GM10266 (cell line): ENCODE data around the gene HMGB4.

Experiments used
- DNase-seq: peaks from one replicate; pipeline ENCODE4 v3.0.0; 2012; ENCODE audit errors: extremely low spot score
- CTCF ChIP-seq: IDR thresholded peaks from 2 replicates; pipeline ENCODE4 v1.5.1; 2012; ENCODE audit warnings: mild to moderate bottlenecking, low read depth; ENCODE audit not compliant: control insufficient read depth, insufficient read depth; ENCODE audit errors: missing control alignments

HMGB4 gene

GRCh38 chr1:33902486-33903209 is 38.8 kb downstream of the HMGB4 start:
- no peak for DNase-seq
- TF ChIP-seq CTCF = no peak

GRCh38 chr1:33903210-33903589 is 39.3 kb downstream of the HMGB4 start:
- TF ChIP-seq CTCF = no peak
- DNase-seq = no peak

- no peak for TF ChIP-seq CTCF
- no peak for DNase-seq
Observed at GRCh38 chr1:33905241-33905640, 41.4 kb downstream of the HMGB4 start.

- DNase-seq = no peak
- TF ChIP-seq CTCF = no peak
Observed at GRCh38 chr1:33906156-33906555, 42.3 kb downstream of the HMGB4 start.

- no peak for TF ChIP-seq CTCF
- DNase-seq = no peak
Observed at GRCh38 chr1:33908324-33908956, 44.6 kb downstream of the HMGB4 start.
